CD14-positive monocyte (primary cell): Measurements from ENCODE around the gene ABI1. TPM values are rescaled to one million over a fixed set of nuclear protein-coding genes. Genes with fewer than 3 reads are reported as not detected.

ENCODE experiments used
- DNase-seq, 3 donors: peaks; one replicate each; pipeline ENCODE4 v3.0.0-alpha.2; 2011 to 2022
- H2AFZ ChIP-seq: 2 replicates; pipeline ENCODE4 v1.6.0; 2012; ENCODE audit warnings: mild to moderate bottlenecking, low read depth, low read length, inconsistent platforms; ENCODE audit not compliant: insufficient read depth, poor library complexity, severe bottlenecking
- H3K27ac ChIP-seq, 2 donors: 1 replicate in 1 of 2; 2 replicates in 1 of 2; pipeline ENCODE4 v1.5.1; 2012 to 2013; ENCODE audit warnings: low read length in 2 of 2, control low read depth in 1 of 2, inconsistent platforms in 1 of 2, low read depth in 1 of 2, mild to moderate bottlenecking in 1 of 2
- H3K27me3 ChIP-seq, 2 donors: one replicate each; pipeline versions ENCODE4 v1.6.0 to v1.6.1; 2011 to 2013; ENCODE audit warnings: low read length in 2 of 2; ENCODE audit not compliant: control insufficient read depth in 2 of 2, insufficient read depth in 2 of 2
- H3K36me3 ChIP-seq, 2 donors: replicated peaks in 1 of 2; 1 replicate in 1 of 2; 2 replicates in 1 of 2; pipeline versions ENCODE4 v1.5.1 to v1.6.1; 2012 to 2013; ENCODE audit warnings: low read length in 2 of 2, control low read depth in 1 of 2, inconsistent platforms in 1 of 2, mild to moderate bottlenecking in 1 of 2; ENCODE audit not compliant: insufficient read depth in 2 of 2, control insufficient read depth in 1 of 2
- H3K4me1 ChIP-seq, 2 donors: 1 replicate in 1 of 2; 2 replicates in 1 of 2; pipeline versions ENCODE4 v1.5.1 to v1.6.1; 2012 to 2013; ENCODE audit warnings: low read length in 2 of 2, control low read depth in 1 of 2, inconsistent platforms in 1 of 2, mild to moderate bottlenecking in 1 of 2, moderate library complexity in 1 of 2; ENCODE audit not compliant: insufficient read depth in 2 of 2, control insufficient read depth in 1 of 2
- H3K4me2 ChIP-seq: replicated peaks from 2 replicates; pipeline ENCODE3; 2012; ENCODE audit warnings: low read length, moderate library complexity, mild to moderate bottlenecking; ENCODE audit not compliant: poor library complexity, severe bottlenecking; ENCODE audit errors: extremely low read depth
- H3K4me3 ChIP-seq, 3 experiments: fragments of 200-600 bp in 1 of 3; sonication (generic) in 1 of 3; replicated peaks in 1 of 3; 1 replicate in 2 of 3; 2 replicates in 1 of 3; pipeline ENCODE4 v1.5.1; 2011 to 2013; ENCODE audit warnings: low read length in 3 of 3, mild to moderate bottlenecking in 3 of 3, control low read depth in 2 of 3, low read depth in 2 of 3, inconsistent platforms in 1 of 3, moderate library complexity in 1 of 3
- H3K79me2 ChIP-seq: 2 replicates; pipeline ENCODE4 v1.6.0; 2012; ENCODE audit warnings: mild to moderate bottlenecking, control low read depth, inconsistent platforms, low read length, moderate library complexity; ENCODE audit not compliant: insufficient read depth
- H3K9ac ChIP-seq: 2 replicates; pipeline ENCODE4 v1.6.0; 2017; ENCODE audit warnings: low read length, mild to moderate bottlenecking; ENCODE audit not compliant: insufficient read depth, poor library complexity, severe bottlenecking
- H3K9me3 ChIP-seq, 2 donors: replicated peaks in 1 of 2; 1 replicate in 1 of 2; 2 replicates in 1 of 2; pipeline versions ENCODE4 v1.5.1 to v1.6.1; 2012 to 2013; ENCODE audit warnings: low read length in 2 of 2, control low read depth in 1 of 2; ENCODE audit not compliant: control insufficient read depth in 1 of 2, insufficient read depth in 1 of 2
- H4K20me1 ChIP-seq: 2 replicates; pipeline ENCODE4 v1.6.0; 2012; ENCODE audit warnings: mild to moderate bottlenecking, low read length, control low read depth, moderate library complexity; ENCODE audit not compliant: insufficient read depth
- H3K27ac Mint-ChIP-seq, 7 donors: one replicate each; pipeline ENCODE4 v1.8.0; 2020; ENCODE audit warnings: mild to moderate bottlenecking in 7 of 7, mixed read lengths in 7 of 7, moderate library complexity in 6 of 7, inconsistent platforms in 2 of 7
- H3K27me3 Mint-ChIP-seq, 3 donors: one replicate each; pipeline ENCODE4 v1.8.0; 2021 to 2022; ENCODE audit warnings: low read depth in 3 of 3, mild to moderate bottlenecking in 3 of 3, mixed read lengths in 3 of 3, moderate library complexity in 3 of 3, inconsistent platforms in 1 of 3
- H3K36me3 Mint-ChIP-seq, 2 donors: one replicate each; pipeline ENCODE4 v1.8.0; 2020; ENCODE audit warnings: mixed read lengths in 2 of 2, inconsistent platforms in 1 of 2, mild to moderate bottlenecking in 1 of 2
- H3K4me1 Mint-ChIP-seq: one replicate; pipeline ENCODE4 v1.8.0; 2020; ENCODE audit warnings: mild to moderate bottlenecking, mixed read lengths
- H3K4me3 Mint-ChIP-seq, 2 donors: one replicate each; pipeline ENCODE4 v1.8.0; 2020; ENCODE audit warnings: mild to moderate bottlenecking in 2 of 2, mixed read lengths in 2 of 2, moderate library complexity in 1 of 2
- H3K9me3 Mint-ChIP-seq, 7 donors: one replicate each; pipeline ENCODE4 v1.8.0; 2020 to 2022; ENCODE audit warnings: mixed read lengths in 7 of 7, mild to moderate bottlenecking in 6 of 7, moderate library complexity in 6 of 7, inconsistent platforms in 2 of 7
- CTCF ChIP-seq: fragments of 200-600 bp; IDR thresholded peaks from one replicate; pipeline ENCODE4 v1.8.0; 2022; ENCODE audit warnings: antibody characterized with exemption, mild to moderate bottlenecking
- WGBS: methylation state at CpG from one replicate; pipeline ENCODE4 v1.1.5; 2013; ENCODE audit warnings: missing lambda C conversion rate; ENCODE audit not compliant: insufficient coverage; 5-methylcytosine and 5-hydroxymethylcytosine counted together
- intact Hi-C, 2 donors: fragments of 100-400 bp; cut with micrococcal nuclease; formaldehyde crosslinking; loops; one replicate each; pipeline versions ENCODE4 v1.15.0 to v1.15.1; 2023
- polyA plus RNA-seq, 3 donors: library from polyadenylated mRNA; depleted of rRNA in 1 of 3; unstranded in 2 of 3; stranded (reverse) in 1 of 3; fragments of 300-500 nt in 2 of 3; fragments of >200 nt in 1 of 3; fragmentation: Illumina TruSeq in 2 of 3; gene quantifications; 1 replicate in 2 of 3; 2 replicates in 1 of 3; pipeline ENCODE4 v1.2.3, GENCODE V29; 2012 to 2021

ABI1 gene
- polyA plus RNA-seq, 3 donors: 39.8 to 77.2 (median 61.5) TPM

GRCh38 chr10:26863351-26864076 lies 2.8 kb upstream of the ABI1 start:
- peak overlapping the region in 1 of 2 donors; percentile 22 for H3K4me3 Mint-ChIP-seq
- no peak overlapping the region for H2AFZ ChIP-seq

More at GRCh38 chr10:26863351-26864076, 2.8 kb upstream of the ABI1 start:
- Histone ChIP-seq H3K4me3 (no peak overlapping the region), H4K20me1 (peaks cover 14% of the 10 kb centered on the region), H3K9me3 (no peaks in the 10 kb centered on the region), H3K79me2 (peaks cover 22% of the 10 kb centered on the region), H3K9ac (no peak overlapping the region), H3K4me1 (peaks cover 18 to 31% of the 10 kb centered on the region in 2 donors), H3K36me3 (no peaks in the 10 kb centered on the region), H3K4me2 (no peak overlapping the region), H3K27ac (no peak overlapping the region), H3K27me3 (no peaks in the 10 kb centered on the region)
- peaks cover 25% of the 10 kb centered on the region for H3K4me1 Mint-ChIP-seq
- TF ChIP-seq CTCF: no peak
- peak overlapping the region in 6 of 7 donors; percentile 19 to 77 (median 40) for H3K27ac Mint-ChIP-seq
- intact Hi-C loops: loop anchor here (5.0 to 10.0 kb wide), 2 partner anchors 169 to 379 kb away; partner anchors contain the start of genes PDSS1 (in 2 of the 2) and ACBD5 (in 1 of the 2)
- H3K36me3 Mint-ChIP-seq: no peaks in the 10 kb centered on the region
- DNase-seq: peak; percentile 18 to 41 (median 18)
- no peaks in the 10 kb centered on the region for H3K9me3 Mint-ChIP-seq
- WGBS: 50% methylated on average over 1 of the region's 3 CpGs
- peaks cover 2 to 3% (median 3%) of the 10 kb centered on the region in 3 donors for H3K27me3 Mint-ChIP-seq
